ENCODE results near the gene YTHDC2. TPM values are rescaled to one million over a fixed set of nuclear protein-coding genes. Genes with fewer than 3 reads are reported as not detected.
"Not testable (repeated sequence)": the region's sequence is repeated elsewhere in the genome, so short reads cannot be mapped to it uniquely, and the experiment has no call there.

Gene YTHDC2
- total RNA-seq, 1 donor from 2014 or later, result 20.3 TPM

GRCh38 chr5:113603246-113603645, 89.8 kb downstream of the YTHDC2 start:
- DNase-seq (ENCODE audit: low spot score), result not testable (repeated sequence)

GRCh38 chr5:113606298-113607134, 93.0 kb downstream of the YTHDC2 start:
- DNase-seq (ENCODE audit: low spot score), result peak; percentile 50

GRCh38 chr5:113607361-113607760, 93.9 kb downstream of the YTHDC2 start:
- DNase-seq (ENCODE audit: low spot score), result no peak

GRCh38 chr5:113608113-113608596, 94.7 kb downstream of the YTHDC2 start:
- DNase-seq (ENCODE audit: low spot score), result no peak

DNA sequence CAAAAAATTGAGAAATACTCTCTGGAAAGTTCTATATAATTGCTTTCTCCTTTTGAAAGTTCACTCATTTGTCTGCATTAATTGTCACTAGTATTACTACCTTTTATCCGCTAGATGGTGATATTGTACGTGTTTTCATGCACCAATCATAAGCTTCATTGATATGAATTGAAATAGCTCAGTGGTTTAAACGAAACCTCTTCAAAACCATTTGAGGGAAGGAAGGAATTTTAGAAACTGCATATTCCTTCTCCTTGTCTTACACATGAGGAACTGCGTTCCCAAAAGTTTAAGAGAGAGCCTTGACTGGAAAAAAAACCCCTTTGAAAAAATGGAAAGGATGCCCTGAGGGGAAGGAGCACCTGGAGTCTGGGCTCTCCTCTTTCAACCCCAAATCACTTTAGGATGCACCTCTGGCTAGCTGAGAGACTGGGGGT, 98.6 kb downstream of the YTHDC2 start:
- DNase-seq (ENCODE audit: low spot score), result no peak

GRCh38 chr5:113614191-113614590, 100.7 kb downstream of the YTHDC2 start:
- no peak for DNase-seq (ENCODE audit: low spot score)

DNA sequence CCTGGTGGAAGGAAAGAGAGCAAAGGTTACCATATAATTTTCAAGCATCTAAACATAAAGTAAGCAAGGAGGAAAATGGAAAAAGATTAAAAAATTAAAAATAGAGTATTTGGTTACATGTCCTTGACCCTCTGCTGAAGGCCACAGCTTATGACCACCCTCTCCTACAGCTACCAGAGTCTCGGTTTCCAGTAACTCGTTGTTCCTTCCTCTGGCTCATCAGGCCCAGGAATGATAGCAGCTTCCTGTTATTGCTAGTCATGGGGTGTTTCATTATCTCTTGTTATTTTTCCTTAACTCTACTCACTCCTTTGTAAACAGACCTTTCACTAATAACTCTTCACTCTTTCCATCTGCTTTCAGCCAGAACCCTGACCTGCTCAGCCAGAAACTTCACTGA, 102.2 kb downstream of the YTHDC2 start:
- no peak for DNase-seq (ENCODE audit: low spot score)

DNA sequence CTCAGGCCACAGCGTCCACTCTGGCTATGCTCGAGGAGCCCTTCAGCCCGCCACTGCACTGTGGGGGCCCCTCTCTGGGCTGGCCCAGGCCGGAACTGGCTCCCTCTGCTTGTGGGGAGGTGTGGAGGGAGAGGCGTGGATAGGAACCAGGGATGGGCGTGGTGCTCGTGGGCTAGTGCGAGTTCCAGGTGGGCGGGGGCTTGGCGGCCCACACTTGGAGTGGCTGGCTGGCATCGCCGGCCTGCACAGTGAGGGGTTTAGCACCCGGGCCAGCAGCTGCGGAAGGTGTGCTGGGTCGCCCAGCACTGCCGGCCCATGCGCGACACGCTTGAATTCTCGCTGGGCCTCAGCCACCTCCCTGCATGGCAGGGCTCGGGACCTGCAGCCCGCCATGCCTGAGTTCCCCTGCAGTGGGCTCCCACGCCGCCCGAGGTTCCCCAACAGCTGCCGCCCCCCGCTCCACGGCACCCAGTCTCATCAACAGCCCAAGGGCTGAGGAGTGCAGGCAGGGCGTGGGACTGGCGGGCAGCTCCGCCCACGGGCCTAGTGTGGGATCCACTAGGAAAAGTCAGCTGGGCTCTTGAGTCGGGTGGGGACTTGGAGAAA, 103.8 kb downstream of the YTHDC2 start:
- DNase-seq (ENCODE audit: low spot score), result no peak

- DNase-seq (ENCODE audit: low spot score), result no peak
Observed at GRCh38 chr5:113632996-113633395, 119.5 kb downstream of the YTHDC2 start.

DNA sequence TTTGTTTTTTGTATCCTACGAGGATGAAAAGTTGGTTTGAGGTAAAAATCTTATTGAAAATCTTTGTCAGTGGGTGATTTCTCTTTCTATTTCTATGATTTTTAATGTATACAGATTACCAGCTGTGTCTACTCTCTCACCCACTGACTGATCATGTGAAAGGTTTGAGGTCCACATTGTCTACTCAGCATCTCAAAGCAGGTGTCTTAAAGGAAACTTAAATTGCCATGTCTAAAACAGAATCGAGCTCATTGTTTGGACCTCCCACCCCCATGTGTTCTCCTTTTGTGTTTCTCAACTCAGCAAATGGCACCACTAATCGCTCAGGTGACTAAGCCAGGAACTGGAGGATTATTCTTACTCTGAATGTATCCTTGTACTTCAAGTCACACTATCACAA, 121.5 kb downstream of the YTHDC2 start:
- no peak for DNase-seq (ENCODE audit: low spot score)

- no peak for DNase-seq (ENCODE audit: low spot score)
Observed at GRCh38 chr5:113641715-113642114, 128.2 kb downstream of the YTHDC2 start.

Other genes starting within 250 kb of the YTHDC2 start
- 0.20 TPM for gene TSSK1B, start 78.7 kb upstream of the YTHDC2 start, total RNA-seq
- 12.2 TPM for gene MCC, start 25.2 kb upstream of the YTHDC2 start, total RNA-seq